GM23338 (cell line): ENCODE results near the gene CHAT. TPM values are rescaled to one million over a fixed set of nuclear protein-coding genes. Genes with fewer than 3 reads are reported as not detected.

ENCODE experiments used
- ATAC-seq: fragments of 200-7000 bp; cut with Tn5 transposase; 3 replicates; pipeline ENCODE4 v1.9.1; 2020
- DNase-seq: peaks from one replicate; pipeline ENCODE4 v3.0.0-alpha.2; 2015; ENCODE audit warnings: low spot score
- H2AFZ ChIP-seq: fragments of 200-600 bp; sonication (generic); 2 replicates; pipeline ENCODE4 v1.8.0; 2016; ENCODE audit warnings: antibody characterized with exemption, mild to moderate bottlenecking, moderate library complexity
- H3F3A ChIP-seq: fragments of 200-600 bp; sonication (generic); replicated peaks from 2 replicates; pipeline ENCODE4 v1.8.0; 2017; ENCODE audit warnings: antibody characterized with exemption, mixed run types, low read depth
- H3K27ac ChIP-seq: fragments of 200-600 bp; sonication (generic); 2 replicates; pipeline ENCODE4 v1.6.1; 2016; ENCODE audit warnings: low read depth
- H3K27me3 ChIP-seq: fragments of 200-600 bp; sonication (generic); 2 replicates; pipeline ENCODE4 v1.8.0; 2016; ENCODE audit warnings: mild to moderate bottlenecking, mixed run types, moderate library complexity; ENCODE audit not compliant: insufficient read depth
- H3K36me3 ChIP-seq: fragments of 200-600 bp; sonication (generic); 2 replicates; pipeline ENCODE4 v1.8.0; 2016; ENCODE audit warnings: mild to moderate bottlenecking; ENCODE audit not compliant: insufficient read depth
- H3K4me1 ChIP-seq: fragments of 200-600 bp; sonication (generic); 2 replicates; pipeline ENCODE4 v1.8.0; 2016; ENCODE audit warnings: mild to moderate bottlenecking, moderate library complexity; ENCODE audit not compliant: insufficient read depth
- H3K4me2 ChIP-seq: fragments of 200-600 bp; sonication (generic); 2 replicates; pipeline ENCODE4 v1.7.1; 2017; ENCODE audit warnings: mixed run types
- H3K4me3 ChIP-seq: fragments of 200-600 bp; sonication (generic); 2 replicates; pipeline ENCODE4 v1.6.1; 2016; ENCODE audit warnings: mixed run types
- H3K79me2 ChIP-seq: fragments of 200-600 bp; sonication (generic); replicated peaks from 2 replicates; pipeline ENCODE4 v1.8.0; 2017; ENCODE audit warnings: mild to moderate bottlenecking; ENCODE audit not compliant: insufficient read depth
- H3K9me2 ChIP-seq: fragments of 200-600 bp; sonication (generic); 2 replicates; pipeline ENCODE4 v1.8.0; 2017; ENCODE audit not compliant: insufficient read depth
- H4K20me1 ChIP-seq: fragments of 200-600 bp; sonication (generic); replicated peaks from 2 replicates; pipeline ENCODE4 v1.8.0; 2017; ENCODE audit warnings: mild to moderate bottlenecking; ENCODE audit not compliant: insufficient read depth
- H3K27ac Mint-ChIP-seq: 2 replicates; pipeline ENCODE4 v1.8.0; 2020; ENCODE audit warnings: inconsistent platforms, mild to moderate bottlenecking, moderate library complexity, mixed read lengths
- H3K27me3 Mint-ChIP-seq: 3 replicates; pipeline ENCODE4 v1.8.0; 2022; ENCODE audit warnings: low read depth, mild to moderate bottlenecking, moderate library complexity, mixed read lengths, inconsistent platforms; ENCODE audit not compliant: insufficient read depth, poor library complexity
- H3K36me3 Mint-ChIP-seq: 3 replicates; pipeline ENCODE4 v1.8.0; 2021; ENCODE audit warnings: low read depth, mild to moderate bottlenecking, inconsistent platforms, moderate library complexity, mixed read lengths
- H3K4me1 Mint-ChIP-seq: 3 replicates; pipeline ENCODE4 v1.8.0; 2020; ENCODE audit warnings: mild to moderate bottlenecking, inconsistent platforms, mixed read lengths
- H3K4me3 Mint-ChIP-seq: 3 replicates; pipeline ENCODE4 v1.8.0; 2021; ENCODE audit warnings: moderate library complexity, mild to moderate bottlenecking, inconsistent platforms, mixed read lengths
- H3K9me3 Mint-ChIP-seq: 3 replicates; pipeline ENCODE4 v1.8.0; 2020; ENCODE audit warnings: moderate library complexity, mild to moderate bottlenecking, inconsistent platforms, mixed read lengths
- CREB1 ChIP-seq: fragments of 250-450 bp; sonication (Bioruptor Pico); IDR thresholded peaks from 2 replicates; pipeline ENCODE4 v1.5.0; 2020; ENCODE audit warnings: low read depth, mild to moderate bottlenecking, moderate library complexity
- EZH2 ChIP-seq: fragments of 200-600 bp; sonication (generic); IDR thresholded peaks from one replicate; pipeline ENCODE4 v1.8.0; 2017; ENCODE audit warnings: antibody characterized with exemption, mild to moderate bottlenecking, low read depth; ENCODE audit not compliant: unreplicated experiment
- EZH2phosphoT487 ChIP-seq: fragments of 200-600 bp; sonication (generic); IDR thresholded peaks from one replicate; pipeline ENCODE4 v1.8.1; 2018; ENCODE audit warnings: antibody characterized with exemption; ENCODE audit not compliant: unreplicated experiment
- NANOG ChIP-seq: IDR thresholded peaks from 2 replicates; pipeline ENCODE4 v1.6.1; 2016; ENCODE audit warnings: antibody characterized with exemption, borderline replicate concordance
- POLR2AphosphoS5 ChIP-seq: IDR thresholded peaks from 2 replicates; pipeline ENCODE4 v1.6.1; 2016; ENCODE audit warnings: antibody characterized with exemption, low read depth
- ZNF114 ChIP-seq: fragments of 250-450 bp; sonication (Bioruptor Pico); IDR thresholded peaks from 2 replicates; pipeline ENCODE4 v1.5.0; 2020; ENCODE audit warnings: mild to moderate bottlenecking, moderate library complexity
- polyA plus RNA-seq: library from polyadenylated mRNA; unstranded; fragments of >200 nt; fragmentation: Nextera tagmentation; extraction: Ambion mirVana; gene quantifications from 2 replicates; pipeline ENCODE4 v1.2.1, GENCODE V29; 2016
- total RNA-seq: library from RNA; depleted of rRNA; stranded (reverse); fragments of >200 nt; shearing (Covaris generic); gene quantifications from 2 replicates; pipeline ENCODE4 v1.2.3, GENCODE V29; 2014
- TF ChIP-seq, protein P1 (sequence below): fragments of 250-450 bp; sonication (Bioruptor Pico); IDR thresholded peaks from 2 replicates; pipeline ENCODE4 v1.5.0; 2020; ENCODE audit warnings: mild to moderate bottlenecking, moderate library complexity
- TF ChIP-seq, protein P2 (sequence below): IDR thresholded peaks from 2 replicates; pipeline ENCODE4 v1.6.1; 2016; ENCODE audit warnings: antibody characterized with exemption

Gene CHAT
- total and polyA plus RNA-seq, 2 experiments from 2014 or later = not detected

DNA sequence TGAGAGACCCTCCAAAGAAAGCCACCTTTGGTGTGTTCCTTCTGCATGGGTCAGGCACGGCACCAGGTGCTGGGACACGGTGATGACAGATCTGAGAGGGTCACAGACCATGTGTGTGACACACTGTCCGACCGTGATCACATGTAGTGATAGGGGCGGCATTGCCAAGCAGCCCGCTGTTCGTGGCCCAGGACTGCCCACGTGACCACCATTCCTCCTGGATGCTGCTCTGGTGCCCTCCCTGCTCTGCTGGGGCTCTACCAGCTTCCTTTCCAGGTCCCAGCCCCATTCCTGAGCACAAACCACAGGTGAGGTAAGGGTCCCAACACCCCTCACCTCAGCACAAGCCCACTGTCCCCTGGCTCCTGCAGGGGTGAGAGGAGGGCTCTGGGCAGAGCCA is 13.8 kb upstream of the CHAT start (continued):
- TF ChIP-seq, protein P1, sequence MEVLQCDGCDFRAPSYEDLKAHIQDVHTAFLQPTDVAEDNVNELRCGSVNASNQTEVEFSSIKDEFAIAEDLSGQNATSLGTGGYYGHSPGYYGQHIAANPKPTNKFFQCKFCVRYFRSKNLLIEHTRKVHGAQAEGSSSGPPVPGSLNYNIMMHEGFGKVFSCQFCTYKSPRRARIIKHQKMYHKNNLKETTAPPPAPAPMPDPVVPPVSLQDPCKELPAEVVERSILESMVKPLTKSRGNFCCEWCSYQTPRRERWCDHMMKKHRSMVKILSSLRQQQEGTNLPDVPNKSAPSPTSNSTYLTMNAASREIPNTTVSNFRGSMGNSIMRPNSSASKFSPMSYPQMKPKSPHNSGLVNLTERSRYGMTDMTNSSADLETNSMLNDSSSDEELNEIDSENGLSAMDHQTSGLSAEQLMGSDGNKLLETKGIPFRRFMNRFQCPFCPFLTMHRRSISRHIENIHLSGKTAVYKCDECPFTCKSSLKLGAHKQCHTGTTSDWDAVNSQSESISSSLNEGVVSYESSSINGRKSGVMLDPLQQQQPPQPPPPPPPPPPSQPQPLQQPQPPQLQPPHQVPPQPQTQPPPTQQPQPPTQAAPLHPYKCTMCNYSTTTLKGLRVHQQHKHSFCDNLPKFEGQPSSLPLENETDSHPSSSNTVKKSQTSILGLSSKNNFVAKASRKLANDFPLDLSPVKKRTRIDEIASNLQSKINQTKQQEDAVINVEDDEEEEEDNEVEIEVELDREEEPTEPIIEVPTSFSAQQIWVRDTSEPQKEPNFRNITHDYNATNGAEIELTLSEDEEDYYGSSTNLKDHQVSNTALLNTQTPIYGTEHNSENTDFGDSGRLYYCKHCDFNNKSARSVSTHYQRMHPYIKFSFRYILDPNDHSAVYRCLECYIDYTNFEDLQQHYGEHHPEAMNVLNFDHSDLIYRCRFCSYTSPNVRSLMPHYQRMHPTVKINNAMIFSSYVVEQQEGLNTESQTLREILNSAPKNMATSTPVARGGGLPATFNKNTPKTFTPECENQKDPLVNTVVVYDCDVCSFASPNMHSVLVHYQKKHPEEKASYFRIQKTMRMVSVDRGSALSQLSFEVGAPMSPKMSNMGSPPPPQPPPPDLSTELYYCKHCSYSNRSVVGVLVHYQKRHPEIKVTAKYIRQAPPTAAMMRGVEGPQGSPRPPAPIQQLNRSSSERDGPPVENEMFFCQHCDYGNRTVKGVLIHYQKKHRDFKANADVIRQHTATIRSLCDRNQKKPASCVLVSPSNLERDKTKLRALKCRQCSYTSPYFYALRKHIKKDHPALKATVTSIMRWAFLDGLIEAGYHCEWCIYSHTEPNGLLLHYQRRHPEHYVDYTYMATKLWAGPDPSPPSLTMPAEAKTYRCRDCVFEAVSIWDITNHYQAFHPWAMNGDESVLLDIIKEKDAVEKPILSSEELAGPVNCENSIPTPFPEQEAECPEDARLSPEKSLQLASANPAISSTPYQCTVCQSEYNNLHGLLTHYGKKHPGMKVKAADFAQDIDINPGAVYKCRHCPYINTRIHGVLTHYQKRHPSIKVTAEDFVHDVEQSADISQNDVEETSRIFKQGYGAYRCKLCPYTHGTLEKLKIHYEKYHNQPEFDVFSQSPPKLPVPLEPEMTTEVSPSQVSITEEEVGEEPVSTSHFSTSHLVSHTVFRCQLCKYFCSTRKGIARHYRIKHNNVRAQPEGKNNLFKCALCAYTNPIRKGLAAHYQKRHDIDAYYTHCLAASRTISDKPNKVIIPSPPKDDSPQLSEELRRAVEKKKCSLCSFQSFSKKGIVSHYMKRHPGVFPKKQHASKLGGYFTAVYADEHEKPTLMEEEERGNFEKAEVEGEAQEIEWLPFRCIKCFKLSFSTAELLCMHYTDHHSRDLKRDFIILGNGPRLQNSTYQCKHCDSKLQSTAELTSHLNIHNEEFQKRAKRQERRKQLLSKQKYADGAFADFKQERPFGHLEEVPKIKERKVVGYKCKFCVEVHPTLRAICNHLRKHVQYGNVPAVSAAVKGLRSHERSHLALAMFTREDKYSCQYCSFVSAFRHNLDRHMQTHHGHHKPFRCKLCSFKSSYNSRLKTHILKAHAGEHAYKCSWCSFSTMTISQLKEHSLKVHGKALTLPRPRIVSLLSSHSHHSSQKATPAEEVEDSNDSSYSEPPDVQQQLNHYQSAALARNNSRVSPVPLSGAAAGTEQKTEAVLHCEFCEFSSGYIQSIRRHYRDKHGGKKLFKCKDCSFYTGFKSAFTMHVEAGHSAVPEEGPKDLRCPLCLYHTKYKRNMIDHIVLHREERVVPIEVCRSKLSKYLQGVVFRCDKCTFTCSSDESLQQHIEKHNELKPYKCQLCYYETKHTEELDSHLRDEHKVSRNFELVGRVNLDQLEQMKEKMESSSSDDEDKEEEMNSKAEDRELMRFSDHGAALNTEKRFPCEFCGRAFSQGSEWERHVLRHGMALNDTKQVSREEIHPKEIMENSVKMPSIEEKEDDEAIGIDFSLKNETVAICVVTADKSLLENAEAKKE (CRISPR knock-in tag) = no peak
- TF ChIP-seq CREB1 (CRISPR knock-in tag) (no peak), NANOG (no peak), EZH2 (no peak), EZH2phosphoT487 (no peak), POLR2AphosphoS5 (no peak)
- TF ChIP-seq, protein P2, sequence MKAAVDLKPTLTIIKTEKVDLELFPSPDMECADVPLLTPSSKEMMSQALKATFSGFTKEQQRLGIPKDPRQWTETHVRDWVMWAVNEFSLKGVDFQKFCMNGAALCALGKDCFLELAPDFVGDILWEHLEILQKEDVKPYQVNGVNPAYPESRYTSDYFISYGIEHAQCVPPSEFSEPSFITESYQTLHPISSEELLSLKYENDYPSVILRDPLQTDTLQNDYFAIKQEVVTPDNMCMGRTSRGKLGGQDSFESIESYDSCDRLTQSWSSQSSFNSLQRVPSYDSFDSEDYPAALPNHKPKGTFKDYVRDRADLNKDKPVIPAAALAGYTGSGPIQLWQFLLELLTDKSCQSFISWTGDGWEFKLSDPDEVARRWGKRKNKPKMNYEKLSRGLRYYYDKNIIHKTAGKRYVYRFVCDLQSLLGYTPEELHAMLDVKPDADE = no peak

DNA sequence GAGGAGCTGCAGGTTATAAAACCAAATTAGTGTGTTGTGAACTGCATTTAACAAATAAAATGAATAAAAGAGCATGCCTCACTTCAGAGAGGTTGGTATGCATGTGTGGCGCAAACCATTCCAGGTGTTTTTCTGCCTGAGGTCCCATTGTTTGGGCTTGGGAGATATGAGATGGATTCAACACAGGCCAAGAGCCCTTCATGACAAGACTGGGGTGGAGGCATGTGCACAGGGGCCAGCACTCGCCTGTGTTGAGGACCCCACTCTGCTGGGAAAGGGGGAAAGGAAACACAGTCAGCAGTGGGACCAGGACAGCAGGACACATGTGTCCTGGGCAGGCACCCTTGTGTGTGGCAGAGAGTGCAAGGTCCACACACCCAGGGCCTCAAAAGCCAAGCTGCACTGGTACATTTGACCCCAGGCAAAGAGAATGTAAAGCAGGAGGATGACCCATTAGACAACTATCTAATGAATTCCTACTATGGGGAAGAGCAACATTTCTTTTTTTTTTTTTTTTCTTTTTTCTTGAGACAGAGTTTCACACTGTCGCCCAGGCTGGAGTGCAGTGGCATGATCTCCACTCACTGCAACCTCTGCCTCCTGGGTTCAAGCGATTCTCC is 12.9 kb upstream of the CHAT start:
- H3K4me1 Mint-ChIP-seq = peaks cover 8% of the 10 kb centered on the region
- H3K9me3 Mint-ChIP-seq = no peaks in the 10 kb centered on the region
- Histone ChIP-seq H3K27ac (no peak overlapping the region), H3K4me1 (no peaks in the 10 kb centered on the region; the same call in 1 of the 2 replicates), H3K27me3 (peaks cover 34% of the 10 kb centered on the region), H2AFZ (no peak overlapping the region), H3F3A (no peaks in the 10 kb centered on the region), H4K20me1 (no peaks in the 10 kb centered on the region; the same call in 1 of the 2 replicates), H3K36me3 (no peaks in the 10 kb centered on the region), H3K79me2 (no peaks in the 10 kb centered on the region), H3K4me3 (no peak overlapping the region), H3K4me2 (no peak overlapping the region), H3K9me2 (no peaks in the 10 kb centered on the region)
- no peak overlapping the region for H3K27ac Mint-ChIP-seq
- H3K4me3 Mint-ChIP-seq = no peak overlapping the region
- H3K27me3 Mint-ChIP-seq = peaks cover 34% of the 10 kb centered on the region
- DNase-seq = no peak
- H3K36me3 Mint-ChIP-seq = no peaks in the 10 kb centered on the region
- ATAC-seq = no peak
- TF ChIP-seq, protein P2 = no peak
- no peak for TF ChIP-seq POLR2AphosphoS5
- no peak for TF ChIP-seq ZNF114 (CRISPR knock-in tag)
- TF ChIP-seq EZH2phosphoT487 = no peak
